Thymus (tissue), 11 donors: Measurements from ENCODE around the gene GOLGA6A. TPM values are rescaled to one million over a fixed set of nuclear protein-coding genes. Genes with fewer than 3 reads are reported as not detected.
"Not testable (repeated sequence)": the region's sequence is repeated elsewhere in the genome, so short reads cannot be mapped to it uniquely, and the experiment has no call there.

ENCODE experiments used
- DNase-seq, 9 donors: peaks; one replicate each; pipeline ENCODE4 v3.0.0-alpha.2; 2013; ENCODE audit warnings: low spot score in 9 of 9, low read depth in 6 of 9, missing footprints in 1 of 9
- H3K27ac ChIP-seq, 2 donors: one replicate each; pipeline ENCODE4 v1.5.1; 2013; ENCODE audit warnings: control low read depth in 1 of 2, low read depth in 1 of 2, low read length in 1 of 2, mild to moderate bottlenecking in 1 of 2, moderate library complexity in 1 of 2
- H3K27me3 ChIP-seq, 2 donors: one replicate each; pipeline ENCODE4 v1.5.1; 2013; ENCODE audit warnings: low read length in 1 of 2; ENCODE audit not compliant: control insufficient read depth in 2 of 2, insufficient read depth in 1 of 2
- H3K36me3 ChIP-seq, 2 donors: one replicate each; pipeline ENCODE4 v1.5.1; 2013; ENCODE audit warnings: low read length in 1 of 2, mild to moderate bottlenecking in 1 of 2, moderate library complexity in 1 of 2; ENCODE audit not compliant: control insufficient read depth in 2 of 2, insufficient read depth in 2 of 2
- H3K4me1 ChIP-seq, 2 donors: one replicate each; pipeline ENCODE4 v1.5.1; 2013; ENCODE audit warnings: low read length in 2 of 2; ENCODE audit not compliant: control insufficient read depth in 2 of 2, insufficient read depth in 2 of 2
- H3K4me3 ChIP-seq, 2 donors: one replicate each; pipeline ENCODE4 v1.5.1; 2013; ENCODE audit warnings: low read length in 2 of 2, control low read depth in 1 of 2, mild to moderate bottlenecking in 1 of 2
- H3K9me3 ChIP-seq, 2 donors: one replicate each; pipeline ENCODE4 v1.5.1; 2013; ENCODE audit warnings: low read length in 1 of 2, mild to moderate bottlenecking in 1 of 2; ENCODE audit not compliant: control insufficient read depth in 2 of 2, insufficient read depth in 1 of 2
- WGBS: extraction: QIAGEN DNeasy Blood & Tissue Kit; methylation state at CpG from one replicate; pipeline ENCODE4 v1.1.7; 2013; 5-methylcytosine and 5-hydroxymethylcytosine counted together
- polyA plus RNA-seq: library from polyadenylated mRNA; stranded (reverse); fragments of 200-250 nt; gene quantifications from one replicate; pipeline ENCODE4 v1.2.3, GENCODE V29; 2013
- total RNA-seq: library from RNA; stranded (reverse); fragments of 120-200 nt; gene quantifications from one replicate; pipeline ENCODE4 v1.2.4, GENCODE V29; 2013
- donor health status: healthy.

GOLGA6A gene
- total and polyA plus RNA-seq, 2 donors: 0.09 TPM

GRCh38 chr15:74075781-74076180, 6.6 kb downstream of the GOLGA6A start:
- not testable (repeated sequence) for H3K4me1 ChIP-seq, H3K9me3 ChIP-seq, H3K4me3 ChIP-seq, H3K36me3 ChIP-seq, DNase-seq, H3K27ac ChIP-seq, H3K27me3 ChIP-seq
- WGBS: 96% methylated on average over 9 of the region's 9 CpGs

GRCh38 chr15:74072614-74073337, 9.6 kb downstream of the GOLGA6A start:
- DNase-seq, H3K27ac ChIP-seq: not testable (repeated sequence)

GRCh38 chr15:74072132-74072531, 10.2 kb downstream of the GOLGA6A start:
- not testable (repeated sequence) for H3K27ac ChIP-seq, H3K4me1 ChIP-seq, DNase-seq, H3K27me3 ChIP-seq, H3K9me3 ChIP-seq, H3K4me3 ChIP-seq, H3K36me3 ChIP-seq
- WGBS: no CpG with 5 or more reads among the region's 9 CpGs

More at GRCh38 chr15:74072614-74073337, 9.6 kb downstream of the GOLGA6A start:
- H3K4me3 ChIP-seq, H3K27me3 ChIP-seq, H3K36me3 ChIP-seq, H3K4me1 ChIP-seq, H3K9me3 ChIP-seq: not testable (repeated sequence)
- WGBS: 59% methylated on average over 9 of the region's 16 CpGs

GRCh38 chr15:74071645-74072044, 10.7 kb downstream of the GOLGA6A start:
- not testable (repeated sequence) for H3K4me1 ChIP-seq, H3K36me3 ChIP-seq, H3K27ac ChIP-seq, H3K4me3 ChIP-seq, DNase-seq, H3K27me3 ChIP-seq, H3K9me3 ChIP-seq
- WGBS: 93% methylated on average over 4 of the region's 6 CpGs

- not testable (repeated sequence) for DNase-seq, H3K4me3 ChIP-seq, H3K36me3 ChIP-seq, H3K27ac ChIP-seq, H3K27me3 ChIP-seq, H3K4me1 ChIP-seq, H3K9me3 ChIP-seq
- 30% methylated on average over 7 of the region's 13 CpGs for WGBS
Measured at GRCh38 chr15:74065684-74066411, 16.5 kb downstream of the GOLGA6A start.

GRCh38 chr15:74064822-74065221, 17.5 kb downstream of the GOLGA6A start:
- H3K27ac ChIP-seq, H3K27me3 ChIP-seq, H3K36me3 ChIP-seq, H3K4me3 ChIP-seq, DNase-seq, H3K9me3 ChIP-seq, H3K4me1 ChIP-seq: not testable (repeated sequence)
- WGBS: 78% methylated on average over 8 of the region's 8 CpGs

- 98% methylated on average over 3 of the region's 3 CpGs for WGBS
- H3K4me1 ChIP-seq, H3K4me3 ChIP-seq, H3K27me3 ChIP-seq, H3K36me3 ChIP-seq, H3K9me3 ChIP-seq, DNase-seq, H3K27ac ChIP-seq: not testable (repeated sequence)
Measured at GRCh38 chr15:74064183-74064582, 18.2 kb downstream of the GOLGA6A start.

- not testable (repeated sequence) for H3K4me3 ChIP-seq, H3K36me3 ChIP-seq, H3K4me1 ChIP-seq, H3K9me3 ChIP-seq, H3K27me3 ChIP-seq, DNase-seq, H3K27ac ChIP-seq
- WGBS: 83% methylated on average over 9 of the region's 17 CpGs
Measured at GRCh38 chr15:74063425-74064146, 18.8 kb downstream of the GOLGA6A start.

- no peak for DNase-seq
Measured at GRCh38 chr15:74062671-74063070, 19.7 kb downstream of the GOLGA6A start.

More at GRCh38 chr15:74062671-74063070, 19.7 kb downstream of the GOLGA6A start:
- no peaks in the 10 kb centered on the region for H3K27me3 ChIP-seq
- 97% methylated on average over 7 of the region's 7 CpGs for WGBS
- peaks cover 0 to 7% of the 10 kb centered on the region in 2 donors for H3K4me1 ChIP-seq
- no peaks in the 10 kb centered on the region for H3K36me3 ChIP-seq
- no peak overlapping the region for H3K4me3 ChIP-seq
- no peaks in the 10 kb centered on the region for H3K9me3 ChIP-seq
- H3K27ac ChIP-seq: no peak overlapping the region
